SKM-1 treated with dmso at 0.1 percent for 144 hours (cell line): Measurements from ENCODE around the gene SNX21.
"Not testable (repeated sequence)": the region's sequence is repeated elsewhere in the genome, so short reads cannot be mapped to it uniquely, and the experiment has no call there.

Experiments used
- DNase-seq: peaks from one replicate; lab custom pipeline; 2025; ENCODE audit not compliant: unreplicated experiment; lab: John Stamatoyannopoulos, UW

The SNX21 gene

DNA sequence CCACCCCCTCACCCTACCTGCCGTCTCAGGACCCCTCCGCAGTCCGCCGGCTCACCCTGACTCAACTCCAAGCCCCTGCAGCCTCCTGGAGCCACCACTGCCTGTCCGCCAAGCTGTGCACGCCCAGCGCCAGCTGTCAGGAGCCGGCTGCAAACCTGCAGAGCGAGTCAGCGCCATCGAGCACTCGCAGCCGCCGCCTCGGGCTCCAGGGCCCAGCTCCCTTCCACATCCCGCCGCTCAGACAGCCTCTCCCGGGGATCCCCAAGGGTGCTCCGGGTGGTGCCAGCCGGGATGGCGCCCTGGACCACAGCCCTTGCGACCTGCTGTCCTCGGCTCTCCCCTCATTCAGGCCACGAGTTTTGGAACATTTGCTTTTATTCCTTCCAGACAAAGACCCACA is 10.7 kb upstream of the SNX21 start:
- DNase-seq: no peak

DNA sequence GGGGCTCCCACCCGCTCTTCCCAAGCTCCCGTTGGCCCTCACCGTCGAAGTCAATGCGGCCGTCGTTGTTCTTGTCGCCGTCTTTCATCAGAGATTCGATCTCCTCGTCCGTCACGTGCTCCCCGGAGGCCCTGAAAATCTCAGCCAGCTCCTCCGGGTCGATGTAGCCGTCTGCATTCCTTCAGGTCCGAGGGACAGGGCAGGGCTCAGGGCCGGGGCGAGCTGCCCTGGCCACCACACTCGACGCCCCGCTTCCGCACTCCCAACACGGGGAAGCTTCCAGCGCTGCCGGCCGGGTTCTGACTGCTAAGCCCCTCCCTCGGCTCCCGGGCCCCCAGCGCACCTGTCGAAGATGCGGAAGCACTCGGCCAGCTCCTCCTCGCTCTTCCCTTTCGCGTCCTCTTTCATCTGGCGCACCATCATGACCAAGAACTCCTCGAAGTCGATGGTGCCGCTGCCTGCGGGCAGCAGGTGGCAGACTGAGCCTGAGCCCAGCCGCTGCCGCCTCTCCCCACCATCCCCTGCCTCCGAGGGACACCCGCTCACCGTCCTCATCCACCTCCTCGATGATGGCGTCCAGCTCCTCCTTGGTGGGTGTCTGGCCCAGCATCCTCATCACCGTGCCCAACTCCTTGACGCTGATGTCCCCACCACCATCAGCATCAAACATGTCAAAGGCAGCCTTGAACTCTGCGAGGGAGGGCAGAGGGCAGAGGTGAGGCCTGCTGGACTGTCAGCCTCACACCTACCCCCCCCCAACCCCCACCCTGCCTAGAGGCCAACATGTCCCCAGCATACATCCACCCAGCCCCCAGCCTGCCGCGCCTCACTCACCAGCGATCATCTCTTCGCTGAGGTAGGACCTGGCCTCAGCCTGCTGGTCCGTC is 9.4 kb upstream of the SNX21 start:
- no peak for DNase-seq

DNA sequence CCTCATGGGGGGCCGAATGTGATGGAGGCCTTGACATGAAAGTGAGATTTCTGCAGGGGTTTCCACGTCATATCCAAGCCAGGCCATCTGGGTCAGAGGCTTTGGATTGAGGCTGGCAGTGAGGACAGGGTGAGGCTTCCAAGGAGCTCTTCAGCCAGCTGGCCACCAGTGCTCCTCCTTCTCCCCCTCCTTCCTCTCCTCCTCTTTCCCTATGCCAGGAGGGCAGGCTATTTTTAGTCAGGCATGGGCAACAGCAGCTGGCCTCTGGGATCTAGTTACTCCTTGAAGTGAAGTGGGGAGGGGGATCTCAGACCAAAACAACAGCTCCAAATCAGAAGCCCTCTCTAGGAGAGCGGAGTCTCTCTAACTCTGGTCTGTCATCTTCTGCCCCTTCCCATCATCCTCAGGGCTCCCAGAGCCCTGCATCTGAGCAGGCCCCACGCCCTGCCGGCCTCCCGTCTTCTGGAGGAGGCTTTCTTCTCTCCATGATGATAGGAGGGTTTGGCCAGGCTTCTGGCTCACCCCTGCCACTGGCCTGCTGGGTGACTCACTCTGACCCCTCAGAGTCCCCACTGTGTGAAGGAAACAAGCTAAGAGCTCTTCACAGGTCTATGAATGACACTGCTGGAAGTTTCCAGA is 7.1 kb upstream of the SNX21 start:
- no peak for DNase-seq

DNA sequence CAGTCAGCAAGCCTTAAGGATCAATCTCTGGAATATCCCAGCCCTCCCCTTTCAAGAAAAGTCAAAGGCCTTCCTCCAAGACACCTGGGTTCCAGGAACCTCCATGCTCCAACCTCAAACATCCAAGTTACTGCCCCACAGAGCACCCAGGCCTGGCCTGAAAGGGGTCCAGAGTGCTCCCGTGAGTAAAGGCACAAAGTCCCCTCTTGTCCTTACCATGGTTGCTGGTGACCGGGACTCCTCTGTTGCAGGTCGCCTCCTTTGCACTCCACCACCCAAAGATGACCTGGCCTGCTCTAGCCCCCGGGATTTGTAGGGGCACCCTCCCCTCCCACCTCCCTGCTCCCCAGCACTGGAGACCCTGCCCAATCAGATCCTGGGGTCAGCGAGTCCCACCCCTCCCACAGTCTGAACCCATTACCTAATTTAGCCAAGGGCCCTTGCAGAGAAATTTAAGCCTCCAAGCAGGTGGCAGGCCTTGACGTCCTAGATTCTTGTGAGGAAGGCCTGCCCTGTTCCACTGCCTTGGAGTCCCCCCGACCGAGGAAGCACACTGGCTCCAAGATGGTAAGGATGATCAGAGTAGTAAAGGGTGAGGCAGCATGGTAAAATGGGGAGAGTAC is 6.5 kb upstream of the SNX21 start, which contains the start of gene TNNC2:
TNNC2 (minus strand) TSS at position 283 of the 623 bp plus-strand sequence; CDS start at position 219, 64 bp downstream.
- no peak for DNase-seq

DNA sequence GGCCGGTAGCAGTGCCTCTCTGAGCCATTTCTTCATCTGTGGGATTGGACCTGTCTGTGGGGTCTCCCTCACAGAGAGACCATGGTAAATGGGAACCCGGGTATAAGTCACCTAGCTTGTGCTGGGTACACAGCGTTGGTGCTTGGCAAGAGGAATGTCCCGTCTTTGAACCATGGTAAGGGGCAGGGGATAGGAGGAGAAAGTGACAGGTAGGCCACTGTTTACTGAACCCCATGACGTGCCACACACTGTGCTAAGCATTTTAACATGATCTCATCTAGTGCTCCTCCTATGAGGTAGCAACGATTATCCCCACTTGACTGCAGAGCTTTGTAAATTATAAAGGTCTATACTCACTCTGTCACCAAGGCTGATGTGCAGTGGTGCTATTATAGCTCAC is 5.9 kb upstream of the SNX21 start:
- no peak for DNase-seq

DNA sequence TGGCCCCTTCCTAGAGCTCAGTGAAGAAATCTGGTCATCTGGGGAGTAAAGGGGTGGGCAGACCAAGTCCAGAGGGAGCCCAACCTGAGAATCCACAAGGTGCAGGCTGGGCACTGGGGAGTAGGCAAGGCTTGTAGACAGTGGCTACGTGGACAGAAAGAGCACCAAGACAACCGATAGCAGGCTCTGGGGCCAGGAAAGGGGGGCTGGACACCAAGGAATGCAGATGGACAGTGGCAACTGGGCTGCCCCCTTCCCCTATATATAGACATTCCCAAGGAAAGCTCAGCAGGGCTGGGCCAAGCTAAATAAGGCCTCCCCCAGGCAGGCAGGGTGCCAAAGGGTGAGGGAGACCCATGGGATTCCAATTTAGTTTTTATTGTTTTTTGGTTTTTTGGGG is 5.0 kb upstream of the SNX21 start:
- DNase-seq: no peak

DNA sequence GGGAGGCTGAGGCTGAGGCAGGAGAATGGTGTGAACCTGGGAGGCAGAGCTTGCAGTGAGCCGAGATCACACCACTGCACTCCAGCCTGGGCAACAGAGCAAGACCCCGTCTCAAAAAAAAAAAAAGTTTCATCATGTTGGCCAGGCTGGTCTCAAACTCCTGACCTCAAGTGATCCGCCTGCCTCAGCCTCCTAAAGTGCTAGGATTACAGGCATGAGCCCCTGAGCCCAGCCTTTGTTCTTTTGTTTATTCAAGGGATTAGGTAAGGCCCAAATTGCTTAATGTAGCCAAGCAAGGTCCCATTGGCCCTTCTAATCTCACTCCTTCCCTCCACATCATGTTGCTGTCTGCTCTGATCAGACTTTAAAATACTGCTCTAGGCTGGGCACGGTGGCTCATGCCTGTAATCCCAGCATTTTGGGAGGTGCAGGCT is 3.9 kb upstream of the SNX21 start:
- DNase-seq: not testable (repeated sequence)

DNA sequence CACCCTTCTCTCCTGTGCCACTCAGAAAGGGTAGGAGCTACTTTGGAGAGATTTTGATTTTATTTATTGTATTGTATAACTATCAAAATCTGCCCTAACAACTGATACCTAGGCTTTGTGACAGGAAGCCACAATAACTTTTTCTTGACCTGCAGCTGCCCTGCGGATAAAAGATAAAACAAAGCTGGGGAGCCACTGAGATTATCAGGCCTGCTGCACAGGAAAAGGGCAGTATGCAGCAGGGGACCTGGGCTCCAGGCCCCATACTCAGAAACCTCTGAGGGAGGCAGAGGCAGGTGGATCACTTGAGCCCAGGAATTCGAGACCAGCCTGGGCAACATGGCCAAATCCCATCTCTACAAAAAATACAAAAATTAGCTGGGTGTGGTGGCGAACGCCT is 980 bp upstream of the SNX21 start:
- DNase-seq: no peak

DNA sequence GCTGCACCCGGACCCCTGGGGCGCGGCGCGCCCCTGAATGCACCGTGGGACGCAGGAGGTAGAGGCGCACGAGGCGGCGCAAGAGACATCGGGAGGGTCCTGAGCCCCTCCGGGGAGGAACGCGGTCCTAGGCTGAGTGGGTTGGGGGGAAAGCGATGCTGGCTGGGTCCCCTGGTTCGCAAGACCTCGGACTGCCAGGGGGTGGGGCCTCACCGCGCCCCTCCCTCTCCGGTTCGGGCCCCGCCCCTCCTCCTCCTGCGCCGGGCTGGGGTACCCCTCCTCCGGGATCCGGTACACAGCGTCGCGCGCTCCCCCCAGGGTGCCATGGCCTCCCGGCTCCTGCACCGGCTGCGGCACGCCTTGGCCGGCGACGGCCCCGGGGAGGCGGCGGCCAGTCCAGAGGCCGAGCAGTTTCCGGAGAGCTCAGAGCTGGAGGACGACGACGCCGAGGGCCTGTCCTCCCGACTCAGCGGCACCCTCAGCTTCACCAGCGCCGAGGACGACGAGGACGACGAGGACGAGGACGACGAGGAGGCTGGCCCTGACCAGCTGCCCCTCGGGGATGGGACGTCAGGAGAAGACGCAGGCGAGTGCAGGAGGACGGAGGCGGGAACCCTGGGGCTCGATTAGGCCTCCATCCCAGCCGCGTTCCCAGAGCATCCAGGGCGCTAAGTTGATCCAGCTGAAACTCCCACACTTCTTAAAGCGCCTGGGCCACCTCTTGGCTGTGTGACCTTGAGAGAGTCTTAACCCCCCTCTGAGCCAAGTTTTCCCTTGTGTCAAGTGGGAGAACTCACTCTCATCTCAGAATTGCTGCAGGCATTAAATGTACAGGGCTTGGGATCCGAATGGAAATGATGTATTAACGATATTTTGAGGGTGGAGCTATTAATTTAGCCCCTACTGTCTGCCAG is 541 bp downstream of the SNX21 start:
- no peak for DNase-seq

DNA sequence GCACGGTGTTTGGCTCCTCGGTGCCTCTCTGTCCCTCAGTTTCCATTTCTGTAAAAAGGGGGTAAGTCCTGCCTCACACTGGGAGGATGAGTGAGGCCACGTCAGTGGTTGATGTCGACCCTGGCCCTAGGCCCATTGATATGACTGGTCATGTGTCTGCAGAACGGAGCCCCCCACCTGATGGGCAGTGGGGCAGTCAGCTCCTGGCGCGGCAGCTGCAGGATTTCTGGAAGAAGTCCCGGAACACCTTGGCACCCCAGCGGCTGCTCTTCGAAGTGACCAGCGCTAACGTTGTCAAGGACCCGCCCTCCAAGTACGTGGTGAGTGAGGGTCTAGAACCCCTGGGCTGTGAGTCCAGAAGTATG is 1.2 kb downstream of the SNX21 start:
- no peak for DNase-seq

DNA sequence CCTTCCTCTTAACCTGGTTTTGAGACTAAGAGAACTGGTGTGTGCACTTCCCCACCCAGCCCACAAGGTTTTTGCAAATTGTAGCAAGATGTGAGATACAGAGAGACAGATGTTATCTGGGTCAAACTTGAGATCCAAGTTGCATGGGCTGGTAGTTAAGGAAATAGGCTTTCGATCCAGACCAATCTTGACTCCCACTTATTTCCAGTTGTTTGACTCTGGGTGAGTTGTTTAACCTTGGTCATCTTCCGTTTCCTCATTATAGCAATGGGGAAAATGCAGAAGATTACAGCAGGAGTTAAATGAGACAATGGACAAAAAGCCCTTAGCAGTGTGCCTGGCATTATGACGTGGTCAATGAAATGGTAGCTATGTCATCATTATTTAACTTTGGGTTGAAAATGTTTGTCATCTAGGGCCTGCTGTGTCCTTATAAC is 1.7 kb downstream of the SNX21 start:
- peak; percentile 46 for DNase-seq

DNA sequence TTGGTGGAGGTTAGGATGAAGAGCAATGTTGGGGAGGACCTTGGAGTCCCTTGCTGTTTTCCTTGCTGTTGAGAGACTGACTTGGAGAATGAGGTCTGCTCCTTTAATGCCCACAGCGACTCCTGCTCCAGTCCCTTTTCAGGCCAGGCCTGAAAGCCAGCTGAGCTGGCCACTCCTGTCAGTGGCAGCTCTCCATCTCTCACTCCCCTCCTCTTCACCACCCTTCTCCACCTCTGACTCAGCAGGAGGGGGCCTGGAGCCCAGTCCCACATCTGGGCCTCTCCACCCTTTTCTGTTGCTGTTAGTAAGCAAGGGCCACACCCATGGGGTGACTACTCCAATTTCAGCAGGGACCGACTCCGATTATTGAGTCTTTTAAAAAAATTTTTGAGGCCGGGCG is 2.2 kb downstream of the SNX21 start:
- no peak for DNase-seq

DNA sequence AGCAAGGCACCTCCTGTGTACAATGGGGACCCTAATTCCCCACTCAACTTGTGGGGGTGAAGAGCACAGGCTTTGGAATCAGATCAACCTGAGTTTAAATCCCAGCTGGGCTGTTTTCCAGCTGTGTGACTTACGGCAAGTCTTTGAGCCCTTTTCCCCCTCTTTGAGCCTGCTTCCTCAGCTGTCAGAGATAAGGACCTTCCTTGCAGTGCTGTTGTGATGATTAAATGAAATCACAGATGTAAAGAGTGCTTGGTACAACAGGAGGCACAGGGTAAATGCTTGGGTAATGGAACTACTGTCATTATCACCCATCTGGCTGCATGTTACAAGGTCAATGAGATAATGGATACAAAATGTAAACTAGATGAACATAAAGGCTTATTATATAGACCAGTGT is 3.2 kb downstream of the SNX21 start:
- DNase-seq: no peak

DNA sequence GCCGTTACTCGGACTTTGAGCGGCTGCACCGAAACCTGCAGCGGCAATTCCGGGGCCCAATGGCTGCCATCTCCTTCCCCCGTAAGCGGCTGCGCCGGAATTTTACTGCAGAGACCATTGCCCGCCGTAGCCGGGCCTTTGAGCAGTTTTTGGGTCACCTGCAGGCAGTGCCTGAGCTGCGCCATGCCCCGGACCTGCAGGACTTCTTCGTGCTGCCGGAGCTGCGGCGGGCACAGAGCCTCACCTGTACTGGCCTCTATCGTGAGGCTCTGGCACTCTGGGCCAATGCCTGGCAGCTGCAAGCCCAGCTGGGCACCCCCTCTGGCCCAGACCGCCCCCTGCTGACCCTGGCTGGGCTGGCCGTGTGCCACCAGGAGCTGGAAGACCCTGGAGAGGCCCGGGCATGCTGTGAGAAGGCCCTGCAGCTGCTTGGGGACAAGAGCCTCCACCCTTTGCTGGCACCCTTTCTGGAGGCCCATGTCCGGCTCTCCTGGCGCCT is 7.2 kb downstream of the SNX21 start:
- DNase-seq: no peak

DNA sequence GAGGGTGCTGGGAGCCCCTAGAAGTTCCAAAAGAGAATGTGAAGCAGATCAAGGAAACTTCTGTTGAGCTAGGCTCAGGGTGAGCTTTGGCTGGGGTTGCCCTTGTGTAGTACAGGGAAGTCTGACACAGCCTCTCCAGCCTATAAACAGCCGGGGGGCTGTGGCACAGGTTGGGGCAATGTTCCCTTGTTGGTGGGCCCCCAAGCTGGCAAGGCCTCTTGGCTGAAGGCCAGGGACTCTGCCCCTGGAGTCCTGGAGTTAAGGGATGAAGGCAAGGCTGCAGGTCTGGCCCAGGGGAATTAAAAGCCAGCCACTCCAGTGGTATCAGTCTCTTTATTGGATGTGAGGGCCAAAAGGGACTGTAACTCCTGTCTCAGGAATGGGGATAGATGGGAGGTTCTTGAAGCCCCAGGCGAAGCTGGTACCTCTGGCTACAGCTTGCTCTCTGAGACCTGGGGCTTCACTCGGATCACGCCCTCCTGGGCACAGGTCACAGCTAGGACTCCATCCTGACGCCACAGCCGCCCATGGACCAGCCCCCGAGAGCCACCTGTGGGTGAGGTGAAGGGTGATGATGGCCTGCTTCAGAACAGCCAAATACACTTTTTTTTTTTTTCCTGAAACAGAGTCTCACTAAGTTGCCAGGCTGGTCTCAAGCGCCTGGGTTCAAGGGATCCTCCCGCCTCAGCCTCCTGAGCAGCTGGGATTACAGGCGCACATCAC is 8.0 kb downstream of the SNX21 start:
- DNase-seq: no peak

DNA sequence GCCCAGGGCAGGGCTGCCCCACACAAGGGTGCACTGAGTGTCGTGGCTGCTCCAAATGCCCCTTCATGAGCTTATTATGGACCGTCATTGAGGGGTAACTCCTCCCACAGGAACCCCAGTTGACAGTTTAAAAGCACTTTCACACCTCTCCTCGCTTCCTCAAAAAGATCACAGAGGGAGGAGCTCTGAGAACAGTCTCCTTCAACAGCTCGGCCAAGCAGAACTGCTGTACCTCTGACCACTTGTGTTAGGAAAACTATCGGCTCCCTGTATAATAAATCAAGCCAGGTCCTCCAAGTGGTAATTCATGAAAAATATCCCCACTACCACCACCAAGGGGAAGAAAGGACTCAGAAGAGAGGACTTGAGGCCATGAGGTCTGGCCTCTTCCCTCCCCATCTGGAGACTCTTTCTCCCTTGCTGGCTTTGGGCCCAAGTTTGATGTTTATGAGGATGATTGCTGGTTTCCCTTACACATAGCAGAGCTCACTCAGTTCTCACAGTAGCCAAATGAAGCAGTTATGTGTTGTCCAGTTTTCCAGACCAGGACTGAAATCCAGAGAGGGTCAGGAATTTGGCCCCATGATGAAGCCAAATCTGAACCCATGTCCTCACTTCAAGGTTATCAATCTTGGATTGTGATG is 8.7 kb downstream of the SNX21 start:
- DNase-seq: peak; percentile 7

DNA sequence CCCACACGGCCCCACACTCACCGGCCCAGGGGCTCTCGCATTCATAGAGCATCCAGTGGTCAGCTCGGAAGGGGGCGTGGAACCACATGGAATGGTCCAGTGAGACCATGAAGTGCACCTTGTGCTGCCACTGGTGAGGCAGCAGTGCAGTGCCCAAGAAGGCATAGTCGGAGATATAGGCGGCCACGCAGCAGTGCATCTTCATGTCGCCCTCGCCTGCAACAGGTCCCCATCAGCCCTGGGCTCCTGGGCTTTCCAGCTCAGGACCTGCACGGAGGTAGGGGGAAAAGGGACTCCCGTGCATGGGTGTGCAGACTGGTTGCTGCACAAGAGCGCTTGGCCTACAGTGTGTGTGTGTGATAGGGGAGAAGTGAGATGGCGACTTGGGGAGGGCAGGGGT is 9.9 kb downstream of the SNX21 start:
- no peak for DNase-seq

DNA sequence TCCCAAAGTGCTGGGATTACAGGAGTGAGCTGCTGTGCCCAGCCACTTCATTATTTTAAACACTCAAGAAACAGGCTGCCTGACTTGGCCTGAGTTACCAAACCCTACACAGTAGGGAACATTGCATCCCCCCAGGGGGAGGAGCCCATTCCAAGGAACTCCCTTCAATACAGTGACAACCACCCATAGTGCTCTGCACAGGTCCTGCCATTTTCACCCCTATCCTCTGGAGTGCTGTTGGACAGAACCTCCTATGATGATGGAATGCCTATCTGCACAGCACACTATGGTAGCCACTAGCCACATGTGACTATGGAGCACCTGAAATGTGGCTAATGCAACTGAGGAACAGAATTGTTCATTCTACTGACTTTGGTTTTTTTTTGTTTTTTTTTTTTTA is 11.9 kb downstream of the SNX21 start:
- no peak for DNase-seq

DNA sequence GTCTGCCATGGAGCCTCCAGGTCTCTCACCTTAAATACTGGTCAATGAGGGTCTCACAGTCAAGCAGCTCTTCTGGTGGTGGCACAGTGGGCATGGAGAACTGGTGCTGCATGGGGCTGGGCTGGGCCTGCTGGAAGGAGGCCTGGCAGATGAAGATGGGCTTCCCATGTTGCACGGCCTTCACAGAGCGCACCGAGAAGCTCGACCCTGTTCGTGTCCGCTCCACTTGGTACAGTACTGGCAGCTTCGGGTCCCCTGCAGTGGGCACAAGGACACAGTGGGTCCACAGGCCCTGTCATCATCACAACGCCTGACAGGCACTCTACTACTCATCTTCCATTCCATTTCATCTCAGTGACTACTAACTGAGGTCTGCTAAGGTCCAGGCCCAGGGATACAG is 14.8 kb downstream of the SNX21 start:
- no peak for DNase-seq
